MM.1S (cell line): ENCODE measurements around the gene TTLL9.

ENCODE experiments used
- CTCF ChIP-seq: fragments of 300-600 bp; sonication (generic); IDR thresholded peaks from 2 replicates; pipeline ENCODE4 v1.5.1; 2016; ENCODE audit warnings: antibody characterized with exemption, low read length, mixed read lengths
- EZH2 ChIP-seq: fragments of 300-600 bp; sonication (generic); optimal IDR thresholded peaks from 2 replicates; pipeline ENCODE3; 2017; ENCODE audit warnings: low read depth, mild to moderate bottlenecking, antibody characterized with exemption, low read length, mixed read lengths

- no peak for TF ChIP-seq CTCF
- no peak for TF ChIP-seq EZH2
Observed at GRCh38 chr20:31862157-31862470, 8.3 kb upstream of the TTLL9 start.
